IPS DF 19.7 (cell line): ENCODE results near the gene ZSCAN31.
"Not testable (repeated sequence)": the region's sequence is repeated elsewhere in the genome, so short reads cannot be mapped to it uniquely, and the experiment has no call there.

Source experiments
- DNase-seq: peaks from one replicate; pipeline ENCODE4 v3.0.0-alpha.2; 2013; ENCODE audit warnings: low read depth, low spot score

Gene ZSCAN31

DNA sequence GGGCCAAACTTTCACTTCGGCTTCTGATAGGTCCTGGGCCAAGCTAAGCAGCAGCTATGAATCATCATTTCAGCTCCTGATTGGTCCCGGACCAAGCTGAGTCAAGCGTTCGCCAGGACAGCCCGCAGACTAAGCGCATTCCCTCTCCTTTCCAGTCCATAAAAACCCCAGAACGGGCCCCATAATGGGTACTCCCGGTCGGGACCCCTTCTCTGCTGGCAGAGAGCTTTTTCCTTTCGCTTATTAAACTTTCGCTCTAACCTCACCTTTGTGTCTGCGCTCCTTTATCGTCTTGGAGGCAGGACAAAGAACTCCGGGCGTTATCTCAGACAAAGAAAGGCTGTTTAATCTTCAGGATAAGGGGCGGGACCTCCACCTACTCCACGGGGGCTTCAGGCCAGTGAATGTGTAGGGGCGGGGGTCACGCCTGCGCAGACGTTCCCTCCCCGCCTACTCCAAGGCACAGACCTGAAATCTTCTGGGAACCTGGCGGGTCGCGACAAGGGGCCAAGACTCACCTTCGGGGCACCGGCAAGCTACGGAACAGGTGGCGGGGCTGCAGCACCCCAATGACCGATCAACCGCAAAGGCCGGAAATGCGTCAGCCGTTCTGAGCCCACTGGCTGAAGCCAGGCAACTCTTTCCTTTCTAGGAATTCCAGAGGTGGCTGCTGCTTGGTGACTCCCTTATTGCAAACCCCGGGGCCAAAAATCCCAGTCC, at the start of gene ZSCAN31:
Gene ZSCAN31 (minus strand): TSS at position 585 of the 720 bp plus-strand sequence. CDS start 6,465 bp downstream, outside the sequence.
- DNase-seq, result peak; percentile 98

DNA sequence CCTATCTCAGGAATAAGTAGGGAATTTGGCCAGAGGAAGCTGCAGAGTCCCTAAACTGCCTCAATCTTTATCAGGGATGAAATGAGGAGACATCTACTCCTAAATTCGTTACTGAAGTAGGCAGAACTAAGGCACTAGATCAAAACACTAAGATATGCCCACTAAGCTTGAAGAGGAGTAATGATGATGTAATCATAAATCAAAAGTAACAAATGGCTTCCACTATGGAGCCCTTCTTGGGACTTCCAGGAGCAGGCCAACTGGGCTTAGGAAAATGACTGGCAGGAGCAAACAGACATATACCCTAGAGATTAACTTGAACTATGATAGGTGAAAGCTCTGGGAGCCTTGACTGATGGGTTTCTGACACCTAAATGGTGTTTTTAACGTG, 48.2 kb upstream of the ZSCAN31 start:
- DNase-seq, result no peak

DNA sequence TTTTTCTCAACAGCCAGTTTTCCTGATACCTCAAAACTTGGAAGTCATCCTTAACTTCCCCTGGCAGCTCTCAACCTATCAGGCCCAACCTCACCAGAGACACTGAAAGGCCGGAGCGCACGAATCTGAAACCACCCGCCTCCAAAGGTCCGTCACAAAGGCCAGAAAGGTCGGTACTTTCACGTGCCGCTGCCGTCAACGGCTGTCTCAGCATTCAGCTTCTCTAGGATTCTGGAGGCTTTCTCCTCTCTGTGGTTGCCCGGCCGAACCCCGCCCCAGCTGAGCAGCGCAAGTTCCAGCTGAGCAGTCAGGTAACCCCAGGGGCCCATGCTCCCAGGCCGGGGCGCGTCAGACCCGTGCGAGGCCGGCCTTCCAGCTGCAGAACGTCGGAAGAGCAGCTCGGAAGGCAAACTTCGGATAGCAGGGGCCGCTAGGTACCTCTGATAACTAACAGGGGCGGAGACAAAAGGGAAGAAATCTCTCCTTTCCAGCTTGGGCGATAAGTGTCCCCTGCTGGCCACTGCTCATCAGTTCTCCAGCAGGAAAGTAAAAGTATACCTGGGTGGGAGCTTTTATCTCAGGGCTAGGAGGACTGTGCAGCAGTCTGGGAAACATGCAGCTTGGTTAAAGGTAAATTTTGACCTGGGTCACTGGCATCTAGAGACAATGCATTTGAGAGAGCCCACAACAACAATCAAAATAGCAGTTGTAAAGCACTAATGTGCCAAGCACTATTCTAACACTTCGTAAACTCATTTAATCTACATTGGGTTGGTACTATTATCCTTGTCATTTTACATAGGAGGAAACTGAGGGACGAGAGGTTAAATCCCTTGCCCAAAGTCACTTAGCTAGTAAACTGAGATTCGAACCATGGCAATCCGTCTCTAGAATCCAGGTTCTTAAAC, 47.5 kb upstream of the ZSCAN31 start:
- peak; percentile 82 for DNase-seq

DNA sequence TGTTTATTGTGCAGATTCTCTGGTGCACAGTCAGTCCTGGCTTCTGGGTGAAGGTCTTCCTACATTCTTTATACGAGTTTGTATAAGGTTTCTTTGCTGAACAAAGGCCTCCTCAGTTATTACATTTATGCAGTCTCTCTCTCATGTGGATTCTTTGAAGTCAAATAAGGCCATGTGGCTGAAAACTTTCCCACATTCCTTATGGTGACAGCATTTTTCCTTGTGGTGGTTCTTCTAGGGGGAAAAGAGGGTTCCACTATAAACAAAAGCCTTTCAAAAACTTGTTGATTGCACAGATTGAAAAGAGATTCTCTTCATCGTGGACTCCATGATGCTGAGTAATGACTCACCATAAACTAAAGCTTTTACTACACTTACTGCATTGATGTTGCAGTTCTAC, 44.4 kb upstream of the ZSCAN31 start:
- DNase-seq, result no peak

DNA sequence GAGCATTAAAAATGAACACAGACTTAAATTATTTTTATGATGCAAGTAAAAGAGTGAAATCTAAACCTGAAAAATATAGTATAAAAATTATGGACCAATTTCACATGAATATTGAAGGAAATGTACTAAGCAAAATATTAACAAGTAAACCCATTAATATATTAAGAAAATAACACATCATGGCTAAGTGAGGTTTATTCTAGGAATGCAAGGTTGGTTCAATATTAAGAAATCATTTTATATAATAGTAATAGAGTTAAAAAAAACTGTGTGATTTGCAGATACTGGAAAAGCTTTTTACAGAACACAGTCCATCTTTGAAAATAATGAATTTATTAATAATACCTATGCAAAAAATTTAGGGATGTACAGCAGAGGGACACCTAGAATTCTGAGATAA, 42.7 kb upstream of the ZSCAN31 start:
- no peak for DNase-seq

DNA sequence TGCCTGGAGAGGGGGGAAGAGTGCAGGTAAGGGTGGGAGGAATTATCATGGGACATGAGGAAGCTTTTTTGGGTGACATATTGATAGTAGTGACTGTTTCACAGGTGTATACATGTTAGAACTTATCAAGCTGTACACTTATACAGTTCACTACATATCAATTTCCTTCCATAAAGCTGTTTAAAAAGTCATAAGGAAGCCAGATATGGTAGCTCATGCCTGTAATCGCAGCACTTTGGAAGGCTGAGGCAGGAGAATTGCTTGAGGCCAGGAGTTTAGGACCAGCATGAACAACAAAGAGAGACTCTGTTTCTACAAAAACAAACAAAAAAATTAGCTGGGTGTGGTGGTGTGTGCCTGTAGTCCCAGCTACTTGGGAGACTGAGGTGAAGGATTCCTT, 41.9 kb upstream of the ZSCAN31 start:
- DNase-seq, result no peak

DNA sequence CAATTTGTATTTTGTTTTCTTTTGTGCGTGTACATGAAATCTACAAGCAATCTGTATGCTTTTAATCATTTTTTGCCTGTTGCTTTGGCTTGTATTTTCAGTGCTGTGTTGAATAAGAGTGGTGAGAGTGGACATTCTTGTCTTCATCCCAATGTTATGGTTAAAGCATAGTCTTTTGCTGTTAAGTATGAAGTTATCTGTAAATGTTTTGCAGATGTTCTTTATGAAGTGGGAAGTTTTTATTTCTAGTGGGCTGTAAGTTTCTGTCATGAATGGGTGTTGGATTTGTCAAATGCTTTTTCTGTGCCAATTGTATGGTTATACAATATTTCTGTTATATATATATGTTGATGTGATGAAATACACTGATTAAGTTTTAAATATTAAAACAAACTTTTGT, 38.0 kb upstream of the ZSCAN31 start:
- DNase-seq, result no peak

DNA sequence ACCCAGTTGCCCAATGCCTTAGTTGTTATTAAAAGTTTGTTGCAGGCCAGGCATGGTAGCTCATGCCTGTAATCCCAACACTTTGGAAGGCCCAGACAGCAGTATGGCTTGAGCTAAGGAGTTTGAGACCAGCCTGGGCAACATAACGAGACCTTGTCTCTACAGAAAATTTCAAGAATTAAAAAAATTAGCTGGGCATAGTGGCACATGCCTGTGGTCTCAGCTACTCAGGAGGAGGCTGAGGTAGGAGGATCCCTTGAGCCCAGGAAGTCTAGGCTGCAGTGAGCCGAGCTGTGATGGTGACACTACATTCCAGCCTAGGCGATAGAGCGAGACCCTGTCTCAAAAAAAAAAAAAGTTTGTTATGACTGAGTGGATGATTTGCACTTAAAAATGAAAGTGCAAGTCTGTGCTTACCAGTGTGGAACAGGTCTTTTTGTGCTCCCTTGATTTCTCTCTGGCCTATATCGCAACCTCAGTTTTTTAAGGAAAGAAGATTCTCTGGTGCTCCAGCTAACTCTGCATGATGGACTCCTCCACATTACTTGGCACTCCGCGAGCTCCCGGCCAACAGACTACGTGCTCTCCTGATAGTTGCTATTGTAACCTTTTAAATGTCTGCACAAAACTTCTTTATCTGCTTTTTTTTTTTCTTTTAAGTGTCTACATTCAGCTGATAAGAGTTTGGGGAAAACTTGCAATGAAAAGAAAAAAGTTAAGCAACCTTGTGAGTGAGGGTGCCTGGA, 35.9 kb upstream of the ZSCAN31 start:
- no peak for DNase-seq

DNA sequence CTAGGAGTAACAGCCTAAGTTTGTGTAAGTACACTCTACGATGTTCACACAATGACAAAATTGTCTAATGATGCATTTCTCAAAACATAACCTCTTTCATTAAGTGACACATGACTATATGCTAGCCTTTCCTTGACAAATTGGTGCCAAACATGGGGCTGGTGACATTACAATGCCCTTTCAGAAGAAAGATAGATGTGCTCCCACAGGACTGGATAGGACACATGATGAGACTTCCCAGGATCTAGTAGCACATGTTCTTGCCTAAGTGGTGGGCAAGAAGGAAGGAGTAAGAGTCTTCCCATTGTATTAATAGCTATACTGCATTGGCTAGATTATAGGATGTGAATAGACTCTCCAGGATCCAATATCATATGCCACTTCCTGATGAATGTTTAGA, 35.3 kb upstream of the ZSCAN31 start:
- no peak for DNase-seq

DNA sequence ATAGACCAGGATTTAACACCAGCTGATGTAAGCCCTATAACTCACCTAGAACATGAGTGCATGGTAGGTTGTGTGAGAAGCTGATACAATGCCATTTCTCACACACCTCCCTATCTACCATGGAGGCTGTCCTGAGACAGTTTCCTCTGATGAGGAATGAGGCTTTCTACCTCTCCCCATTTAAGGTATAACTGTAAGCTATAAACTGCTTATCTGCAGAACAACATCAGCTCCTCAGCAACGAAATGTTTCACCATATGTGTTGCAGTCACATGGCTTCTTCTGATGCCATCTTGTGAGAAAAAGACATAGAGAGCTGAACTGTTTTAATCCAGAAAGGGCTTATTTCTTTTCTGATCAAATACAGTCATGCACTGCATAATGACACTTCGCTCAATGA, 34.5 kb upstream of the ZSCAN31 start:
- no peak for DNase-seq

DNA sequence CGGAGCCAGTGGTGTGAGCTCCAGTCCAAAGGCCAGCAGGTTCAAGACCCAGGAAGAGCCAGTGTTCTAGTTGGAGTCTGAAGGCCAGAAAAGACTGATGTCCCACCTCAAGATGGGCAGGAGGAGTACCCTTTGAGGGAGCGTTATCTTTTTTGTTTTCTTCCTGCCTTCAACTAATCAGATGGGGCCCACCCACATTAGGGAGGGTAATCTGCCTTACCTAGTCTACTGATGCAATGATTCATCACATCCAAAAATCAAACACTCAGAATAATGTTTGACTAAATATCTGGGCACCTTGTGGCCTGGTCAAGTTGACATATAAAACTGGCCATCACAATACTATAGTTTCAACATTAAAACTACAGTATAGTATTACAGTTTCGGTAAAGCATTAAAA, 33.5 kb upstream of the ZSCAN31 start:
- no peak for DNase-seq

DNA sequence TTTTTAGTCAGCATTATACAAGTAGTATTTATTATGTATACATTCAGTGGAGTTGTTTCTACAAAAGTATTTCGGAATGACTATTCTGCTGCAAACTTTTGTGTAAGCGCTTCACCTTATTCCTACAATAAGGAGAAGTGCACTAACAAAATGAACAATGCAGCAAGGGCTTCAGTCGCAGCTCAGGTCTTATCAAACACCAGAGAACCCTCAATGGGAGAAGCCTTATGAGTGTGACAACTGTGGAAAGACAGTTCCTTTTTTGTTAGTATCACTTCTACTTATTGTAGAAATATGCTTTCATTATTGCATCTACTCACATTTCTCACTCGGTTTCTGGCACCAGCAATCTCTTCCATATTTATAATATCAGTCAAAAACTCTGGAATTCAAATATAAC, 32.6 kb upstream of the ZSCAN31 start:
- no peak for DNase-seq

DNA sequence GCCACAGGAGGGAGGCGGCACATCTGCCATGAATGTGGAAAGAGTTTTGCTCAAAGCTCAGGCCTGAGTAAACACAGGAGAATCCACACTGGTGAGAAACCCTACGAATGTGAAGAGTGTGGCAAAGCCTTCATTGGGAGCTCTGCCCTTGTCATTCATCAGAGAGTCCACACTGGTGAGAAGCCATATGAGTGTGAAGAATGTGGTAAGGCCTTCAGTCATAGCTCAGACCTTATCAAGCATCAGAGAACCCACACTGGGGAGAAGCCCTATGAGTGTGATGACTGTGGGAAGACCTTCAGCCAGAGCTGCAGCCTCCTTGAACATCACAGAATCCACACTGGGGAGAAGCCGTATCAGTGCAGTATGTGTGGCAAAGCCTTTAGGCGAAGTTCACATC, 29.6 kb upstream of the ZSCAN31 start:
- DNase-seq, result not testable (repeated sequence)

DNA sequence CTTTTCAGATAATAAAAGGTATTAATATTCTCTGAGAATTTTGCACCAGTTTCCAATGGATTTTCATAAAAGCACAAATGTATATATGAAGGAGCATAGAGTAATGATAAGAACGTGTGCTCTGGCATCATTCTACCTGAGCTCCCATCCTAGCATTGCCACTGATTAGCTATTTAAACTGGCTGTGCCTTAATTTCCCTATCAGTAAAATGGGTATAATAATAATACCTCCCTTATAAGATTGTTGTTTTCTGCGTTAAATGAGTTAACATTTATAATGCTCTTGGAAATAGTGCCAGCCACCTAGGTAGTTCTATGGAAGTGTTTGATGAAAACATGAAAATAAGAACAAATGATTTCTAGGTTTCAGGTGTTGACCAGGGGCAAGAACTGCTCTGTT, 25.0 kb upstream of the ZSCAN31 start:
- DNase-seq, result no peak

DNA sequence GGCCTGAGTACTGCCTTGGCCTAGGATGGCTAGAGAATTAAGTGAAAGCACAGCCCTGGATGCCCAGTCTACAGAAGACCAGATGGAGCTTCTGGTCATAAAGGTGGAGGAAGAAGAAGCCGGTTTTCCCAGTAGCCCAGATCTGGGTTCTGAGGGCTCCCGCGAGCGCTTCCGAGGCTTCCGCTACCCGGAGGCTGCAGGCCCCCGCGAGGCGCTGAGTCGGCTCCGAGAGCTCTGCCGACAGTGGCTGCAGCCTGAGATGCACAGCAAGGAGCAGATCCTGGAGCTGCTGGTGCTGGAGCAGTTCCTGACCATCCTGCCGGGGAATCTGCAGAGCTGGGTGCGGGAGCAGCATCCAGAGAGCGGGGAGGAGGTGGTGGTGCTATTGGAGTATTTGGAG, 23.6 kb upstream of the ZSCAN31 start:
- DNase-seq, result not testable (repeated sequence)

DNA sequence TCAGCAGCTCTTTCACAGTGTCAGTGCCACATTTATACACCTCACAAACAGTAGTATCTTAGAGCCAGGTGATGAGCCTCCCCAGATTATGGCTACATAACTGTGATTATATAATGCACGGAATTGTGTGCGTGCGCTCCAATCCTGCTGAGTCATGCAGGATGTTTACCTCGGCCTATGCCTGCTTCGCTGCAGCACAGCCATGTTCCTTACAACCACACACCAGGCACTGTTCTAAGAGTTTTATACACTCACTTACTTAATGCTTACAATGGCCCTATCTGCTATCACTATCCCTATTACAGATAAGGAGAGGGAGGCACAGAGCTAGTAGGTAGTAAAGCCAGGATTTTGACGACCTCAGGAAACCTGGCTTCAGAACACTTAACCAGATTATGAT, 21.1 kb upstream of the ZSCAN31 start:
- no peak for DNase-seq

DNA sequence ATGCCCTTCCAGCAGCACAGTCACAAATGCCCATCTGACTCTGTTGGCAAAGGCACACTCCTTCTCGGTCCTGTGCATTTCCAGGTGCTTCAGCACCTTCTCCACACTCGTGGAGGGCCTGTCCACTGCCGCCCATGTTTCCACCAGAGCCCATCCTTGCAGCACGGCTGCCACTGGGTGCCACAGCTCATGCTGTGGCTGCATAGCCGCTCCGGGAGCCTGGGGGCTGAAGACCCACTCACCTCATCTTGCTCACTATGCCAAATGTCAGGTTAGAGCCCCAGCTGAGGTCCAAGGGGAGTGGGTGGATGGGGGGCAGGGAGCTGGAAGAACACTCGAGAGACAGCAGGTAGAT, 20.7 kb upstream of the ZSCAN31 start:
- DNase-seq, result no peak

DNA sequence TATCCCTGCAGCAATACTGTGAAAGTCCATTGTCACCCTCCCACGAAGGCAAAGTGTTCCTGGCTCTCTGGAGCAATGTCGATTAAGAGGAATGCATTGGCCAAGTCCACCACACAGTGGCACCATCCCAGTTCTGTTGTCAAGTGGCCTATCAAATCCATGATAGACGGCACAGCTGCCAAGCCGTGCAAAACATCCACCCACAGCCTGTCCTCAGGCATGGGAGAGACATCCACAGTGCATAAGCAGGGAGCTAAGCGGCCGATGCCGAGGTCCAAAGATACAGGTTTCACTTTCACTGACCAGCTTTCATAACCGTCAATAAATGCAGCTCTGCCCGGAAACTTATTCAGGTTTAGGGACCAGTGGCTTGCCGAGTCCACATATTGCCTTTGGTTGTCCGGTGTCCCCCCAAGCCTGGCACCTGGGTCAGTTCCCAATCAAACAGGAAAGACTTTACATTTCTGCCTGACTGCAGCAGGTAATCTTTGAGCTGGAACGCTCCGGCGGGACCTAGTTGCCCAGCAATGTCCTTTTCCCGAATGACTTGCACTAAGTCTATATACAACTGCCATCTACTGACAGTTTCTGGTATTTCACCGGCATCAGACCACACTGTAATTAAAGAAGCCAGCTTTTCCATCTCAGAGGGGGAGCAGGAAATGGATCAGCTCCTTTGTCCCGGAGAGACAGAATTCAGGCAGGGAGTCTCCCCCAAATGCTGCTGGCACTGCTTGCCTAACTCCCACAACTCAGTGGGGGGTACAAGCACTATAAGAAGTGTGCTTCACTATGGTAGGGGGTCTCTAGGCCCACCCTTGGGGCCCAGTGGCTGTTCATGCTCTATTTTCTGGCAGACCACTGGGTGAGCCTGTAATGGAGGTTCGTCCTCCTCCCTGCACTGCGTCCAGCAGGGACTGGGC, 20.1 kb upstream of the ZSCAN31 start:
- DNase-seq, result peak; percentile 83

DNA sequence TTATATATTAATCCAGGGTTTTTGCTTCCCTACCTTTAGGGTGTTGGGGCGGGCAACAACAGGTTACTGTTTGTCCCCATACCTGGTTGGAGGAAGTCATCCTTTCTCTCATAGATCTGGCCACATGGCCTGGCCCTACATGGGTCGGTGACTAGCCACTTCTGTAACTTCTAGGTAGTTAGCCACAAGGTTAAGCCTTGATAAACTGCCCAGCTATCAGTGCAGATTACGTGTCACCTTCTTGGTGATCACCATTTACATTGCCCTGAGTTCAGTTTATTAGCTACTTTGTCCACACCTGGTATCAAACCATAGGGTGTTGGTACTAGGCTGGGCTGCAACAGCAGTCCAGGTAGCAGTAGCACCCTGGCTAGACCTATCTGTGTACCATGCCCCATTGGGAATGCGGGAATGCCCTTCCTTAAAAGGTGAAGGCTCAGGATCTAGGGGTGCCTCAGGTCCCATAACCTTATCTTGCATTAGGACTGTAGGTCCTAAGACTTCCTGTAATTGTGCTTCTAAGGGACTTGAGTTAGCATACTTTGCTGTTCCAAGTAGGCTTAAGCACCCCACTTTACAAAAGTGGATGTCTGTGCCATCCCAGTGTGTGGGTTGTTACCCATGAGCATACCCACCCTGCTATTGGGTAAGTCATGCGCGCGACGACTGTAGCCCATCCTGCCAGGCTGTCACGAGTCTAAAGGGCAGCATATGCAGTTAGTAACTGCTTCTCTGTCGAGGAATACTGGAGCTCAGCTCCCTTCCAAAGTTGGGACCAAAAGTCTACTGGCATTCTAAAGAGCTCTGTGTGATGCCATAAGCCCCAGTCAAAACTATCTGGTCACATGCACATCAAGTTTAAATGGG, 19.0 kb upstream of the ZSCAN31 start:
- no peak for DNase-seq

DNA sequence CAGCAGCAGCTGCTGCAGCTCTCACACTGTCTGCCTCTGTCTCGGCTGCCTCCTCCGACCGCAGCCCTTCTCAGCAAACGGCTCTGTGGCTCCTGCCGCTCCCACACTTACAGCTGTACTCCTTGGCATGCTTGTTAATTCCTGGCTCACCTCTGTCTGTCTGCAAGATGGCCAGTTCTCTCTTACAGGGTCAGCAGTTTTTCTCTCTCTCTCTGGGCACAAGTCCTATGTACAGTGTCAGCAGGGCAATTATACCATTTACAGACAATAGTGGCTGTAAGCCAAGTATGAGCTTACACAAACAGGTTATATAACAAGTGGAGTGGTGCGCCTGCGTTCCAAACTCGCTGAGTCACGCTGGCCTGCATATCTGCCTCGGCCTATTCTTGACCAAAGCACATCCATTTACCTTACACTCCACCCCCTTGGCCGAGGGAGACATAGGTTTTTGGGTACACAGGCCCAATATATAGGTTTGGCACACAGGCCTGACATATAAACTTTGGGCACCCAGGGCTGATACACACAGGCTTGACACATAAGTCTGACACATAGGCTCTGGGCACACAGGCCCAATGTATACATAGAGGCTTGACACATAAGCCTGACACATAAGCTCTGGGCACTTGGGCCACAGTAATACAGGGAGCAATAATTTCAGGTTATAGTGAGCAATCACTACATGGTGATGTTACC, 18.2 kb upstream of the ZSCAN31 start:
- no peak for DNase-seq
